IPS-NIHi11 (cell line): Measurements from ENCODE around the gene LRP4.
A peak's percentile ranks its signal among the peaks of the same experiment; 100 is the strongest.
"Not testable (repeated sequence)": the region's sequence is repeated elsewhere in the genome, so short reads cannot be mapped to it uniquely, and the experiment has no call there.

Experiments used
- DNase-seq: peaks from one replicate; pipeline ENCODE4 v3.0.0; 2012; ENCODE audit warnings: mixed read lengths, low spot score

The LRP4 gene

DNA sequence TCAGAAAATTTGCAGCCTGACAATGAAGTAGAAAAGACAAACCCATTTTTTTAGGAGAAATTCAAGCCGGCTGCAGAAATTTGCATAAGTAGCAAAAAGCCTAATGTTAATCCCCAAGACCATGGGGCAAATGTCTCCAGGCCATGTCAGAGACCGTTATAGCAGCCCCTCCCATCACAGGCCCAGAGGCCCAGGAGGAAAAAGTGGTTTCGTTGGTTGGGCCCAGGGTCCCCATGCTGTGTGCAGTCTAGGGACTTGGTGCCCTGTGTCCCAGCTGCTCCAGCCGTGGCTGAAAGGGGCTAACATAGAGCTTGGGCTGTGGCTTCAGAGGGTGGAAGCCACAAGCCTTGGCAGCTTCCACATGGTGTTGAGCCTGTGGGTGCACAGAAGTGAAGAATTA lies 9.6 kb upstream of the LRP4 start:
- not testable (repeated sequence) for DNase-seq

DNA sequence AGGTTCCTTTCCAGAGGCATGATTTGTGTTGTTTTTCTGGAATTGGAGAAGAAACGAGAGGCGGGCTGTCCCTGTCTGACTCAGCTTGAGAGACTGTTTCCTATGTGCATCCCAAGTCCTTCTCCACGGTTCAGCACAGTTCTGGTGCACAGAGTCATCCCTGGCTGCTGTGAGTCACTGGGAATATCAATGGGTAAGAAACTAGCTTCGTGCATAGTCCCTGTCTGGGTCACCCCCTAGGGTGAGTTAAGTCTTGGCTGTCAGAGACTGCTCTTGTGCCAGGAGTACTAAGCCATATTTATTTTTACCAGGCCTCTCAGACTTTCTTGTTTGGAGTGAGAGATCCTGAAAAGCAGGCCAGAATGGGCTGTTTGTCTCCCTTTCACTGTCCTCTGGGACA lies 2.4 kb upstream of the LRP4 start:
- DNase-seq = no peak

DNA sequence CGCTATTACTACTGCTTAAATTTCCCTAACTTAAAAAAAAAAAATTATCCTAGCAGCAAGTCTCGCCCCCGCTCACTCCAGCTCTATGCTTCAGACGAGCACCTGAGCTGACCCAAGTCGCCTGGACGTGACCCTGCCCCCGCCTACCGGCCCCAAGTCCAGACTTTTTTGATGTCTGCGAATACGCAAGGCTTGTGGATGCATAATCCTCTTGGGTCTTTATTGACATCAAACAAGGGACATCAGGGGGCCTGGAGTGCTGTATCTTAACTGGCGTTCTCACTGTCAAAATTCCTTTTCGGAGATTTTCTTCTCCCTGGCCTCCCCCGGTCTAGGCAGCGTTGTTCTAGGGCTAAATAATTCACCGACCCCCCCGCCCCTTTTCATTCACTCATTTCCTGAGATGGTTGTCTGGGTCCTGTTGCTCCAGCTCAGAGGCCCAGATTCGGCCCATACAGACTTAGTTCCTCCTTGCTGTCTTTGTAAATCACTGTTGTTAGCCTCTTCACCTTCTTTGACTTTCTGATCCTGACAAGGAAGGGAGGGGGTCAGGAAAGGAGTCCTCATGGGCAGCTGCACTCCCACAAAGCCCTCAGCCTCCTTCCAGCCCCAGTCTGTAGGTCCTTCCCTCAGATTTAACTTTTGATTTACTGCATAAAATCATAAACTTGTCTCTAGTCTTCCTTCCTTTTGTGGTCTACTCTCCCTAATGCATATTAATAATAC lies 601 bp upstream of the LRP4 start:
- no peak for DNase-seq

DNA sequence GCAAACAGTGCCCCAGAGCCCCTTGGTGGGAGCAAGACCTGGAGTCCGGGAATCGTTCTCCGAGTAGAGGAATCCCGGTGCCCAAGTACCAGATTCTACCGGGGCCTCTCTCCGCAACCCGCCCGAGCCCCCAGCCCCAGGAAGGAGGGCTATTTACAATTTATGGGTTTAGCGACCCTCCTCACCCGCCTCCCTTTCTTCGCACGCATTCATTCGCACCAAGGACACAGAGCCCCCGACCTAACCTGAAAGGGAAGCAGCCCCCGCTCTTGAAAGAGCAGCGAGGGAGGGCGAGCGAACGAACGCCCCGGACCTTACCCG lies 628 bp downstream of the LRP4 start:
- DNase-seq = no peak

DNA sequence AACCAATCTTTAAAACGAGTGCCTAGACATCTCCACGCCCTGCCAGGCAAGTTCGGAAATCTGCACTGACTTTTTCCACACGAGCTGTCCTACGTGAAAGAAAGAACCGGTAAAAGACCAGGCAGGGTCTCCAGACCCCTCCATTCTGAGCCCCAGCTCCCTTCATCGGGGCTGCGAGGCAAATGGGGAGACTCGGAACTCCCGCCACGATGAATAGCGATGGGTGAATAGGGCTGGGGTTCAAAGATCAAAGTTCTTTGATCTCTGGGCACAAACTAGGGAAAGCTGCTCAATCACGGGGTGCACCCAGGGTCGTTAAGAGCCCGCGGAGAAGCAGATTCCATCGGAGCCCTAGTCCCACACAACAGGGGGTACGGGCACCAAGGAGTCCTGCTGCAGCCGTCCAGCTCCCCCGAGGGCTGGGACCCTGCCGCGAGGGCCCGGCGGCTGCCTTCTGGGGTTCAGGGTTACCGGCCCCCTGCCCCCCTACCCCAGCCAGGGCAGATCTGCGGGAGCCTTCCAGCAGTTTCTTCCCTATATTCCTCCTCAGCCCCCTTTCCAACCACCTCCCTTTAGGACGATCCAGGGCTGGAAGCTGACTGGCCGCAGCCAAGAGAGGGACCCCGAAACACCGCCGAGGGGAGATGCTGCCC lies 1.1 kb downstream of the LRP4 start:
- no peak for DNase-seq

DNA sequence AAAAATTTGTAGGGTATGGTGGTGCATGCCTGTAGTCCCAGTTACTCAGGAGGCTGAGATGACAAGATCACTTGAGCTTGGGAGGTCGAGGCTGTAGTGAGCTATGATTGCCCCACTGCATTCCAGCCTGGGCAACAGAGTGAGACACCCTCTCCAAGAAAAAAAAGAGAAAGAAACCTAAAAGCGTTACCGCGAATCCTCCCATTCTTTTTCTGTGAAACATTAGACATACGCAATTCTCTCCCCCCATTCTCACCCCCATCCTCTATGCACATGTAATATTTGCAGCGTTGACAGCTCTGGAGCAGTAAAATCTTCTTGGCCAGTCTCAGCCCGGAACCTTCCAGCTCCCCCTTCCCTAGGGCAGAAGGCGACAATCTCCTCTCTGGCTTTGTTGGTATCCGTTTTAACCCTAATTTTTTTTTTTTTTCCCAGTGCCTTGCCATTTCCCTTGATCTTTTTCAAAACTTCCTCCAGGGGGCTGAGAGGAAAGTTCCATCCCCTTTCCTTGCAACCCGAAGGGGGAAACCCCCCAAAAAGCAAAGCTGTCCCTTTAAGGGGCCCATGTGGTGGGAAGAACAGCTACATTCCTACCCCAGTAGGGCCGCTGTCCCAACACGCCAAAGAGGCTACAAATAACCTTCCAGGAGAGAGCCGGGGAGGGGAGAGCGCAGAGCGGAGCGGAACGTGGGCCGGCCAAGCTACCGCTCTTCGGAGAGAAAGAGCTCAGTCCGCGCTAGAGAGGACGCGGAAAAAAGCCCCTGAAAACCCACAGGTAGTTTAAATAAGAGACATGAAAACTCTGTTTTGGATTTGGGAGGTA lies 1.9 kb downstream of the LRP4 start:
- peak; percentile 80 for DNase-seq

DNA sequence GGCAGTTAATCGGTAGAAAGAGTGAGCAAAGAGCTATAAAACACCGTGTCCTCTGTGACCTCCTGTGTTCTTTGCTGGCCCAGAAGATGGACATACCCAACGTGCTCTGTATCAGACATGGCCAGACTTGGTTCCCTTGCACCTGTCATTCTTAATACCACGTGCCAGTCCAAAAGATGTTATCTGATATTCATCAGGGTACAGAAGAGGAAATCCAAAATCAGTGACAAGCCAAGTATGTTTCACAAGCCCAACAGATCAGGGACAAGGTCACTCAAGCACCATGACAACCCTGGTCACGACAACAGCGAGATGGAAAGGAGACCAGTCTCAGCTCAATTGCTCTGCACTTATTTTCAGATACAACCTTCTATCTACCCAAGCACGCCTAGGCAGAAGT lies 3.4 kb downstream of the LRP4 start:
- DNase-seq = no peak

DNA sequence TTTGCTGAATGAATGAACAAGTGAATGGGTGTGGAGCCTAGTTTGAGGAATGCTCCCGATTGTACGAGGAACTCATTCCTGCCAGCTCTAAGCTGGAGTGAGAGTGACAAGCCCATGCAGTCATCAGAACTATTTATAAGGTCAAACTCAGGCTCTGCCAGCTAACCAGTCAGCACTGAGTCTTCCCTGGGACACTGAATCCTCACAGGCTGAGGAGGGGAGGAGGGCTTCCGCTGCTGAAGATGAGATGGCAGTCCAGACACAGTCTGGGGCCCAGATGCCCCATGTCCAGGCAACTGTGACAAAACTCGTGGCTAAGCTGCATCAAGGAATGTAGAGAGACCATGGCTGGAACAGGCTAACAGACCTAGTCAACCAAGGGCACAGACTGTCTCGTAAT lies 4.0 kb downstream of the LRP4 start:
- DNase-seq = no peak

DNA sequence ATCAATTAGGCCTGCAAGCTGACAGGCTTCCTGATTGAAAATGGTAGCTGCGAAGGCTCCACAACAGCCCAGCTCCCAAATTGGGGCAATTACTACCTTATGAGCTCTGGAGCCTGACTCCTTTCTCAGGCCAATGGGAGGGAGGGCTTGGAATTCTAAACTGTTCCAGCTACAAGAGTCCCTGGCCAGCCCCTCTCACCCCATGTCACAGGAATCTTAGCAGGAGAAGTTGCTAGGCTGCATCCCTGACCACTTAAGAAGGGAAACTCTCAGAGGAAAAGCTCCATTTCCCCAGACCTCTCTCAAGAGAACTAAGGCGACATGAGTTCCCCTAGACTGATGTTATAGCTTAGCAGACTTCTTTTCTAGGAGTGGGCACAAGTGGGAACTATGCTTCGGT lies 4.9 kb downstream of the LRP4 start:
- DNase-seq = no peak

DNA sequence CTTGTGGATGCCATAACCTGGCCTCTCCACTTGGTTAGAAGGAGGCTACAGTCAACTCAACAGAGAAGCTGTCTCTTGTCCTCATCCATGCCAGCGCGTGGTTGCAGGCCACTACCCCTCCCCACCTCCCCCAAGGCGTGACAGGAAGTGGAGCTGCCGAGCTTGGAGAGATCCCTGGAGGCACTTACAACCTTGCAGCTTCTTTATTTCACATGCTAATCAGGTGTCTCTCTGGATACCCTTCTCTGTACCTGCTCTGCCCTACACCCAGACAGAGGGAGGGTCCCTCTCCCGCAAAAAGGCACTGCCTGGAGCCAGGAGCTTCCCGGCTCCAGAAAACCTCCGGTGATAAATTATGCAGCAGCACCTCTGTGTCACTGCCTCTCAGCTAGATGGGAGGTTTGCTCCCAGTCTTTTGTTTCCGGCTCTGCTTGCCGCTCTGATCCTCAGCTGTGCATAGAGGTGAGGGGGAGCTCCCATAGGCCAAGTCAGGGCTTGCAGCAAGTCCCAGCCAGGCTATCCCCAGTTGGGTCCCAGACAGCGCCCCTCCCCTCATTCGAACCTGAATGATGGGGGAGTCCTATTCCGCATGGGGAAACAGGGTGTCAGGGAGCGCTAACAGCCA lies 5.7 kb downstream of the LRP4 start:
- peak; percentile 68 for DNase-seq

DNA sequence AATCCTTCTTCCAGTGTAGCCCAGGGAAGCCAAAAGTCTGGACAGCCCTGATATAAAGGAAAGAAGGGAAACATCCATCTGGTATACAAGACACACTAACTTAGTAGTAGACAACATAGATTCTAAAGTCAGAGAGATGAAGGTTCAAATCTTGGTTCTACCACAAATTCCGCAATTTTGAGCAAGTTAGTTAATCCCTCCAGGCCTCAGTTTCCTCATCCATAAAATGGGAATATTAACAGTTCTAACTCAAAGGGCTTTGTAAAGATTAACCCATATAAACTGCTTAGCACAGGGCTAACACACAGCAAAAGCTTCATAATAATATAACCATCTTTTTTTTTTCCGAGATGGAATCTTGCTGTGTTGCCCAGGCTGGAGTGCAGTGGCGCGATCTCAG lies 10.7 kb downstream of the LRP4 start:
- DNase-seq = no peak

DNA sequence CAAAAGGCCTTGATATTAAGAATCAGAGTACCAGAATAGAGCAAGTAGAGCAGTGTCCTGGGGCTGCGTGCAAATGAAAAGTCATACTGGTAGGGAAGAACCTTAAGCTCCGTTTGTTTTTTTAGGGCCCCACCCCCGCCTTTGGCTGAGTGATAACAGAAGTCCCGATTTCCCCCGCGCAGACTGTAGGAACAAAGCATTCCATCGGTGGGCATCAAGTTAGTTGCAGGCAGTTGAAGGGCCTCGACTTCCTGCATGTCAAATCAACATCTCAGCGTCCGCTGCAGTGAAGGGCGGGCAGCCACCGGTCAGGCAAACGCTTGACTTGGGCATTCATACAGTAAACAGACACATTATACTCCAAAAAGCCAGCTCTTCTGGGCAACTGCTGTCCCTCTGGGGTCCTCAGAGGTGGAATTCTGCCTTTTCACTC lies 11.7 kb downstream of the LRP4 start:
- peak; percentile 56 for DNase-seq

DNA sequence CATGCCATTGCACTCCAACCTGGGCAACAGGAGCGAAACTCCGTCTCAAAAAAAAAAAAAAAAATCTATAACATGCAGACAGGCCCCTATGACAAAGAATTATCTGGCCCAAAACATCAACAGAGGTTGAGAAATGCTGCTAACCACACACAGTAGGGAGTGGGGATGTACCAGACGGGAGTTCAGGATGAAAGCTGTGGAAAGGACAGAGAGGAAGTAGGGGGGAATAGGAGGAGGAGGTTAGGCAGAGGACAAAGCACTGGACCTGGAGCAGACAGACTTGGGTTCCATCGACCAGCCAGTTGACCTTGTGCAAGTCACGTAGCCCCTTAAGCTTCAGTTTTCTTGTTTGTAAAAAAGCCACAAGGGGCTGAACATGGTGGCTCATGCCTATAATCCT lies 12.5 kb downstream of the LRP4 start:
- DNase-seq = no peak

DNA sequence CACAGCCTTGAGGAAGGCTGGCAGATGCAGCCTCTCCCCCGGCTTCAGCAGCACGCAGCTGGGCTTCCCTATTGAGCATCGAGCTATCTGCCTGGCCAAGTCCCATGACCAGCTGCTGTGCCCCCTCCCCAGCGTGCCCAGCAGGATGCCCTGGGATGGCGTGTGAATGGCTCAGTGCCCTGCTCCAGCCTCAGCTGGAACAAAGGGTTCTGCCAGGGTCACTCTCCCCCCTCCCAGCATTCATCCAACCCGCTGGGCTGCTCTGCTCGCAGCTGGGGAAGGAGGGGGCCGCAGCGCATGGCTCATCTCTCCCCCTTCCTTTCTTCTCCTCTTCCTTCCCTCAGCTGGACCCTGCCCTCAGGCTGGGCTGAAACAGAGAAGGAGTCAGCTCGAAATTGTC lies 14.5 kb downstream of the LRP4 start:
- DNase-seq = no peak

DNA sequence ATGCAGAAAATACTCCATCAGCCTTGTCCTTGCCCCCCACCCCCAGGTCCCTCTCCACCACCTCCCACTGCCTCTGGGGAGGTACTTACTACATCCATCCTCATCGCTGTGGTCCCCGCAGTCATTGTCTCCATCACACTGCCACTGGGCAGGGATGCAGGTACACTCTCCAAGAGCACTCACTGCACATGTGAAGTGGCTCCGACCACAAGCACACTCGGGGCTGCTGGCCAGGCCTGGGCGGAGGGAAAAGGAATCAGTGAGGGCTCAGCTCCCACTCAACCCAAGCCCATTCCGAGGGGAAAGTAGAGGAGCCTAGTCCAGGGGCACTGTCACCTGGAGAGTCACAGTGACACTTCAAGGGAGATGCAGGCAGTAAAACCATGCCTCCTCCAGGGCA lies 15.7 kb downstream of the LRP4 start:
- no peak for DNase-seq

DNA sequence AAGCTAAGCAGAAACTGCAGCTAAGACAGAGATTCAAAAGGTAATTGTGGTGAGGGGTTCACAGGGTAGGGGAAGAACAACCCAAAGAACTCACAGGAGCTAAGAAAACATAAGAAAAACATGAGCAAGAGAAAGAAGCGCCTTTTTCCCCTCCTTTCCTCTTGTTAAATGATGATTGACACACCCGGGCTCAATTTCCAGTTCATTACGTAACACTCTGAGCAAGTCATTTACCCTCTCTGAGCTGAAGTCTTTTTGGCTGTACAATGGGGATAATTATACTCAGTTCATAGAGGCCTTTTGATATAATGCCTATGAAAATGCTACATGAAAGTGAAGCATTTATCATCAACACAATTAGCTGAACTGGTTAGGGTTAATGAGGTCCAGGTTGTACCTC lies 17.2 kb downstream of the LRP4 start:
- no peak for DNase-seq

DNA sequence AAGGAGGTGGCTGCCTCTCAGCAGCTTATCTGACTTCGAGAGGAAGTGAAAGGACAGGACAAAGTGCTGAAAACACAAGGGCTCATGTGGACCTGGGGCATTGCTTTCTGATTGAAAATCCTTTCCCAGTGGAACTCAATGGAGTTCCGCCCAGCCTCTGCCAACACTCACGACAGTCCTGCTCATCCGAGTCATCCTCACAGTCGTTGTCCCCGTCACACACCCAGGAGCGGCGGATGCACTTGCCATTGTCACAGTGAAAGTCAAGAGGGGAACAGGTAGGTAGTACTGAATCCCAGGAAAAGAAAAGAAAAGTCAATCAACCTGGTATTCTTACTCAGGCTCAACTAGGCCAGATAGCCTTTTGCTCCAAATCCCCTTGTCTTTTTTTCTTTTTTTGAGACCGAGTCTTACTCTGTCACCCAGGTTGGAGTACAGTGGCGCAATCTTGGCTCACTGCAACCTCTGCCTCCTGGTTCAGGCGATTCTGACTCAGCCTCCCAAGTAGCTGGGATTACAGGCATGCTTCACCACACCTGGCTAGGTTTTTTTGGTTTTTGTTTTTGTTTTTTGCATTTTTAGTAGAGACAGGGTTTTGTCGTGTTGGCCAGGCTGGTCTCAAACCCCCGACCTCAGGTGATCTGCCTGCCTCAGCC lies 18.1 kb downstream of the LRP4 start:
- no peak for DNase-seq

DNA sequence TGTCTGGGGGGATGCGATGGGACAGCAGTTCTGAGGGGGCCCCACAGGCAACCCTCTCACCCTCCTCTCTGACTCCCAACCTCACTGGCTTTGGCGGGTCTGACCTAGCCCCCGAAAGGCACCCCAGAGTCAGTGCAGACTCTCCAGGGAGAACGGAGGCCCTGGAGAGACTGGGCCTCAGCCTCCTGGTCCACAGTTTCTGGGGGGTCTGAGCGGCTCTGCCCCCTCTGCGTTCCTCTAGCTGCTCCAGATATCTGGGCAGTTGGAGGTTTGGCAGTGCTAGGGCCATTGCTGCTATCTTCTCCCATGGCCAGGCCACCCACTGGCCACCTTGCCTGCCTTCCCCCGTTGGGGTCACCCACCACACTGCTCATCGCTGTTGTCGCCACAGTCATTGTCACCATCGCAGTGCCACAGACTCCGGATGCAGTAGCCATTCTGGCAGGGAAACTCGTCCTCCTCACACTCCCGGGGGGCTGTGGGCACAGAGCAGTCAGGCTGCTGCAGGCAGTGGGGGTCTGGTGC lies 18.8 kb downstream of the LRP4 start:
- DNase-seq = no peak

DNA sequence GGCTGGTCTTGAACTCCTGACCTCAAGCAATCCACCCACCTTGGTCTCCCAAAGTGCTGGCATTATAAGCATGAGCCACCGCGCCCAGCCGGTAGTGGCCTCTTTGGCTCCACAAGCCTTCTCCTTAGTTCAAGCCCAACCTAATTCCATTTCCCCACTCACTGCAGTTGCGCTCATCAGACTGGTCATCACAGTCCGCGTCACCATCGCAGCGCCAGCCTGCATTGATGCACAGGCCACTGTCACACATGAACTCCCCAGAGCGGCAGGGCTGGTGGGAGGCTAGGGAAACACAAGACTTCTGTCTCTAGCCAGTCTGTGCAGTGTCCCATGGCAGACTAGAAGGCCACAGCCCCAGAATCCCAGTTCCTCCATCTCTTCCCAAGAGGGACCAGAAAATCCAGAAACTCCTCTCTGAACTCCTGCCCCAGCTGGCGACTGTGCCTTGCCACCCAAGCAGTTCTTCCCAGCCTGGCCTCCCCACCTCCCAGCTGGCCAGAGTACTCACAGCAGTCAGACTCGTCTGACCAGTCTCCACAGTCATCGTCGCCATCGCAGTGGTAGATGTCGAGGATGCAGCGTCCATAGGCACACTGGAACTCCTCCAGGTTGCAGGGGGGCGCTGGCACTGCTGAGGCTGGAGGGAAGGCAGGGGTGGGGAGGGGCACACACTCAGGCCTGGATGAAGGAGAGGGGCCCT lies 19.8 kb downstream of the LRP4 start:
- DNase-seq = peak; percentile 43

DNA sequence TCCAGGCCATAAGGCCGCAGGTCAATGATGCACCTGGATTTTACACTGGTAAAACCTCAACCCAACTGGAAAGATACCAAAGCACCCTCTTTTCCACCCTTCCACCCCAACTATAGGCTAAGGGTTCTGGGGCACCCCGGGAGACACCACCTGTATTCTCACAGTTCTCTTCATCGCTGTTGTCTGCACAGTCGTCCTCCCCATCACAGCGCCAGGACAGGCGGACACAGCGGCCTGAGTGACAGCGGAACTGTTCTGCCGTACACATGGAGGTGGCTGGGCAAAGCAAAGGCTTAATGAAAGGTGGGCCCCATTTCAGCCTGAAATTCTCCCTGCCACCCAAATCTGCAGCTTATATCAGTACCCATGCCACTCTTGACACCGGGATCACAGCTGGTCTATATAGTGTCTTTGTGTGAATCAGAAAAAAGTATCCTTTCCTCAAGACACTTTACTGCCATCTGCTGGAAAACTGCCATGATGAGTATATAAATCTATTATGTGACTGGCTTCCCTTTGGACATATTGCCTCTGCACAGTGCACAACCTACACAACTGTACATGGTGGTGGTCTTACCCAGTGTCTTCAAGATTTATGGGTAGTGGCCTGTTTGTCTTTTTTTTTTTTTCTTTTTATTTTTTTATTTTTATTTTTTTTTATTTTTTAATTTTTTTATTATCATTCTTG lies 21.5 kb downstream of the LRP4 start:
- peak; percentile 56 for DNase-seq

DNA sequence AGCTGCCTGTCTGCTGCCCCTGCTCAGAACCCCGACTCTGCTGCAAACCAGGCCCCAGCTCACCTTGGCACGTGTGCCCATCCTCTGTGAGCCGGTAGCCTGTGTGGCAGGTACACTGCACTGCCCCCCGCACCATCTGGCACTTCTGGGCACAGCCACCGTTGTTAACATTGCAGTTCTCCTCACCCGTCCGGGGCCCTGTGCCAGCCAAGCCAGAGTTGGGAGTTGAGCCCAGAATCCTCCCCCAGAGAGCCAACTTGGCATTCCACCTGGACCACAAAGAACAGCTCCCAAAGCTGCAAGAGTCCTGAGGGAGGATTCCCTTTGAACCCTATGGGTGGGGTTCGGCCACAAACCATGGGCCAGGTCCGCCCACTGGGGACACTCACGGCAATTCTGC lies 22.5 kb downstream of the LRP4 start:
- DNase-seq = no peak
